ENCODE data around the gene SPSB1. TPM values are rescaled to one million over a fixed set of nuclear protein-coding genes. Genes with fewer than 3 reads are reported as not detected.

The SPSB1 gene
- total RNA-seq, 1 donor from 2014 or later = 14.7 TPM

DNA sequence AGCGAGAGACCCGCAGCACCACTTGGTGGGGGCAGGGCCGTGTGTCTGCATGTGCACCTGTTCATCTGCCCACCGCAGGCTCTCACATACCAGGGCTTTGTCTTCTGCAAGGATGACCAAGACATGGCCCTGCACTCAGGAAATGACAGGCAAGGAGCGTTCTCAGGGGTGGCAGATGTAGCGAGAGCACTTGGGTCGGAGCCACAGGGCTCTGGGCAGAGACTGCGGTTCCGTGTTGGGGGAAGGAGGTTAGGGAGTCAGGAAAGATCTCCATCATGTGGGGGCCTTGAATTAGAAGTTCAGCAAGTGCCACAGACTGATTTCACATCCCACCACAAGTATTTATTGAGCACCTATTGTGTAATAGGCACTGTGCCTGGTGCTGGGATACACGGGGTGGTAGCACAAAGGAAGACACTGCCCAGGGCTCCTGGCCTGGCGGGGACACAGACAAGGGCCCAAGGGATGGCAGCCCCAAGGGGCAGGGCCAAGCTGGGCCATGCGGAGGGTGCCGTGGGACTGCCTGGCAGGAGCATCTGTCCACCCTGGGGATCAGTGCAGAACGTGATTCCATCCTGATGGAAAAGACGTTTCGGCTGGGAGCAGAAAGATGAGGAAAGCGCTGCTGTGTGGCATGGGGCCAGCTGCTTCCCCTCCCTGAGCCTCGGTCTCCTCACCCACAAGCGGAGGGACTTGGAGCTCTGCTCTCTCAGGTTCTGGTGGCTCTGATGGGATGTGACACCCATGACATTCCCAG, 11.4 kb upstream of the SPSB1 start:
- H3K4me1 ChIP-seq = peaks cover 9% of the 10 kb centered on the region
- H3K4me3 ChIP-seq = no peak overlapping the region
- intact Hi-C loops (cut with DNase I) = loop anchor here (10.0 kb wide), 1 partner anchor 174 kb away; no protein-coding TSS in a partner anchor
- H3K27me3 ChIP-seq (ENCODE audit: low read depth) = peaks cover 5% of the 10 kb centered on the region
- no peak for ATAC-seq
- TF ChIP-seq, protein P1, sequence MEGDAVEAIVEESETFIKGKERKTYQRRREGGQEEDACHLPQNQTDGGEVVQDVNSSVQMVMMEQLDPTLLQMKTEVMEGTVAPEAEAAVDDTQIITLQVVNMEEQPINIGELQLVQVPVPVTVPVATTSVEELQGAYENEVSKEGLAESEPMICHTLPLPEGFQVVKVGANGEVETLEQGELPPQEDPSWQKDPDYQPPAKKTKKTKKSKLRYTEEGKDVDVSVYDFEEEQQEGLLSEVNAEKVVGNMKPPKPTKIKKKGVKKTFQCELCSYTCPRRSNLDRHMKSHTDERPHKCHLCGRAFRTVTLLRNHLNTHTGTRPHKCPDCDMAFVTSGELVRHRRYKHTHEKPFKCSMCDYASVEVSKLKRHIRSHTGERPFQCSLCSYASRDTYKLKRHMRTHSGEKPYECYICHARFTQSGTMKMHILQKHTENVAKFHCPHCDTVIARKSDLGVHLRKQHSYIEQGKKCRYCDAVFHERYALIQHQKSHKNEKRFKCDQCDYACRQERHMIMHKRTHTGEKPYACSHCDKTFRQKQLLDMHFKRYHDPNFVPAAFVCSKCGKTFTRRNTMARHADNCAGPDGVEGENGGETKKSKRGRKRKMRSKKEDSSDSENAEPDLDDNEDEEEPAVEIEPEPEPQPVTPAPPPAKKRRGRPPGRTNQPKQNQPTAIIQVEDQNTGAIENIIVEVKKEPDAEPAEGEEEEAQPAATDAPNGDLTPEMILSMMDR (IDR thresholded peaks at IDR 0.05) = no peak
- peaks cover 3% of the 10 kb centered on the region for H3K9me3 ChIP-seq
- DNase-seq = no peak
- no peak overlapping the region for H3K27ac ChIP-seq
- H3K36me3 ChIP-seq = no peaks in the 10 kb centered on the region

DNA sequence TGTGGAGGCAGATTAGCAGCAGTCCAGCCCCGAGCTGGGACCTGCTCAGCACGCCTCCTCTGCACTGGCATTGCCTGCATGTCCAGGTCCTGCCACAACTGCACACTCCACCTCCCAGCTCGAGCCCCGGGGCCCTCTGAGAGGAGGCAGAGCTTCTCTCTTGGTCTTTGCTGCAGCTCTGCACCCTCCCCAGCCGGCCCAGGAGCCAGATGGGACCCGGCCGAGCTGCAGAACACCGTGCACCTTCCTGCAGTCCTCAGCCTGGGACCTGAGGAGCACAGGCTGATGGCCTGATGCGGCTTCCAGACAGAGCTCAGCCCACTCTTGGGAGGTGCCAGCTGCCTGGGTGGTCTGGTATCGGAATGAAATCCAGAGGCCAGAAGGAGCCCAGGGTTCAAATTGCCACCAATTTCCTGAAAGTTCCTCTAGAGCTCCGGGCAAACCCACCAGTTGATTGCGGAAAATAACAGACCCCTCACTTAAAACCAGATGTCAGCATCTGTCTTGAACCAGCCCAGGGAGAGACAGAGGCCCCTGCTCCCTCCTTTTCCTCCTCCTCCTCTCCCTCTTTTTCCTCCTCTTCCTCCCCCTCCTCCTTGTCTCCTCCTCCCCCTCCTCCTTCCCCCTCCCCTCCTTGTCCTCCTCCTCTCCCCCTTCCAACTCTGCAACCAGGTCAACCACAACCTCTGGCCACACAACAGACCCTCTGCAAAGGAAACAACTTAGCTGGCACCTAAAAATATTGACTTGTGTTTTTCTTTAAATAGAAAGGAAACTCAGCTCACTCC, 10.6 kb upstream of the SPSB1 start:
- TF ChIP-seq, protein P1 (IDR thresholded peaks at IDR 0.05) = no peak
- Histone ChIP-seq H3K27ac (no peak overlapping the region), H3K4me1 (peaks cover 8% of the 10 kb centered on the region), H3K27me3 (ENCODE audit: low read depth) (peaks cover 5% of the 10 kb centered on the region), H3K4me3 (no peak overlapping the region), H3K9me3 (peaks cover 3% of the 10 kb centered on the region), H3K36me3 (no peaks in the 10 kb centered on the region)
- DNase-seq (no peak), ATAC-seq (no peak)
- intact Hi-C loops (cut with DNase I) = loop anchor here (10.0 kb wide), 1 partner anchor 173 kb away; no protein-coding TSS in a partner anchor

DNA sequence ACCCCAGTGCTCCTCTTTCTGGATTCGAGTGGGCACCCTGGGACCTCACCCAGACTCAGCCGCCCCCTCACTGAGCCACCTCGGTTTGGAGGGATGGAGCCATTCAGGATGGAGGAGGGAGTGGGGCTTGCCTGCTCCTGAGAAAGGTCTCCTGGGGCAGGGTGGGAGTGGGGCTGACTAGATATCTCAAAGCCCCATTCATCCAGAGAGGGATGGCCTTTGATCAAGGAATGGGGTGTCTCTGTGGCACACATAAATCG, 10.1 kb upstream of the SPSB1 start:
- H3K36me3 ChIP-seq = no peaks in the 10 kb centered on the region
- peaks cover 3% of the 10 kb centered on the region for H3K9me3 ChIP-seq
- peaks cover 5% of the 10 kb centered on the region for H3K27me3 ChIP-seq (ENCODE audit: low read depth)
- no peak overlapping the region for H3K27ac ChIP-seq
- intact Hi-C loops (cut with DNase I) = loop anchor here (10.0 kb wide), 1 partner anchor 172 kb away; no protein-coding TSS in a partner anchor
- peaks cover 8% of the 10 kb centered on the region for H3K4me1 ChIP-seq
- no peak overlapping the region for H3K4me3 ChIP-seq
- no peak for ATAC-seq
- DNase-seq = no peak
- TF ChIP-seq, protein P1 (IDR thresholded peaks at IDR 0.05) = no peak

DNA sequence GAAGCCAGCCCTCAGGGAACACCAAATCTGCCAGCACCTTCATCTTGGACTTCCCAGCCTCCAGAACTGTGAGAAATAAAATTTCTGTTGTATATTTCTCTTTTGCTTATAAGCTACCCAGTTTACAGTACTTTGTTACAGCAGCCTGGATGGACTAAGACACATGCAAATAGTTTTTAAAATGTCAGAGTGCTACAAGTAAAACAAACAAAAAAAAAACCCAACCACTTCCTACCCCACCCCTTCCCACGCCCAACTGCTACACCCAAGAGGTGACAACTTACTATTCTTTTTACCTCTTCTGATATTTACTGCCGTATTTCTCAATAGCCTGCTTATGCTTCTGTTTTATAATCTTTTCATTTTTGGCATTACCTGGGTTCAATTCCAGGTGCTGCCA, 8.6 kb upstream of the SPSB1 start:
- Histone ChIP-seq H3K4me3 (no peak overlapping the region), H3K4me1 (peaks cover 8% of the 10 kb centered on the region), H3K27me3 (ENCODE audit: low read depth) (peaks cover 5% of the 10 kb centered on the region), H3K9me3 (peaks cover 13% of the 10 kb centered on the region), H3K36me3 (no peaks in the 10 kb centered on the region), H3K27ac (no peak overlapping the region)
- intact Hi-C loops (cut with DNase I) = loop anchor here (10.0 kb wide), 1 partner anchor 171 kb away; no protein-coding TSS in a partner anchor
- TF ChIP-seq, protein P1 (IDR thresholded peaks at IDR 0.05) = no peak
- ATAC-seq (no peak), DNase-seq (no peak)

- Histone ChIP-seq H3K4me1 (peaks cover 19% of the 10 kb centered on the region), H3K9me3 (peaks cover 13% of the 10 kb centered on the region), H3K27ac (no peak overlapping the region), H3K4me3 (no peak overlapping the region), H3K36me3 (no peaks in the 10 kb centered on the region), H3K27me3 (ENCODE audit: low read depth) (peaks cover 5% of the 10 kb centered on the region)
- DNase-seq (no peak), ATAC-seq (no peak)
- TF ChIP-seq, protein P1 (IDR thresholded peaks at IDR 0.05) = no peak
- intact Hi-C loops (cut with DNase I) = loop anchor here (5.0 to 10.0 kb wide), 2 partner anchors 168 to 206 kb away; no protein-coding TSS in a partner anchor
Measured at GRCh38 chr1:9286556-9286955, 6.1 kb upstream of the SPSB1 start.
